Calu3 (cell line): ENCODE measurements around the gene EVA1C. TPM values are rescaled to one million over a fixed set of nuclear protein-coding genes. Genes with fewer than 3 reads are reported as not detected.

ENCODE experiments used
- BruUV-seq: library from RNA; stranded (reverse); fragments of 400-500 nt; replicated peaks from 2 replicates; lab custom pipeline; 2021; lab: Mats Ljungman, UMichigan
- CTCF ChIA-PET: fragments of 300-600 bp; sonication (Branson Sonifier 250); formaldehyde crosslinking; loops from one replicate; lab custom pipeline; 2022; ENCODE audit warnings: antibody characterized with exemption; lab: Charles Lee
- DNase-seq: peaks from one replicate; pipeline ENCODE4 v3.0.0; 2022
- H3K27ac Mint-ChIP-seq: one replicate; pipeline ENCODE4 v1.8.0; 2022; ENCODE audit warnings: mixed read lengths; ENCODE audit not compliant: unreplicated experiment
- H3K27me3 Mint-ChIP-seq: one replicate; pipeline ENCODE4 v1.8.0; 2022; ENCODE audit warnings: mixed read lengths; ENCODE audit not compliant: unreplicated experiment
- H3K36me3 Mint-ChIP-seq: one replicate; pipeline ENCODE4 v1.8.0; 2022; ENCODE audit warnings: mild to moderate bottlenecking, moderate library complexity, mixed read lengths; ENCODE audit not compliant: insufficient read depth, unreplicated experiment
- H3K4me1 Mint-ChIP-seq: one replicate; pipeline ENCODE4 v1.8.0; 2022; ENCODE audit warnings: mild to moderate bottlenecking, low read depth, mixed read lengths; ENCODE audit not compliant: unreplicated experiment
- H3K4me3 Mint-ChIP-seq: one replicate; pipeline ENCODE4 v1.8.0; 2022; ENCODE audit warnings: mild to moderate bottlenecking, low read depth, moderate library complexity, mixed read lengths; ENCODE audit not compliant: unreplicated experiment
- H3K9me3 Mint-ChIP-seq: one replicate; pipeline ENCODE4 v1.8.0; 2022; ENCODE audit warnings: low read depth, mixed read lengths; ENCODE audit not compliant: unreplicated experiment
- CTCF ChIP-seq: fragments of 200-600 bp; IDR thresholded peaks from one replicate; pipeline ENCODE4 v1.8.0; 2022; ENCODE audit warnings: antibody characterized with exemption; ENCODE audit not compliant: unreplicated experiment
- intact Hi-C: fragments of 100-400 bp; cut with micrococcal nuclease; formaldehyde crosslinking; loops from one replicate; pipeline ENCODE4 v1.10.0; 2022; ENCODE audit not compliant: unreplicated experiment
- total RNA-seq: library from RNA; stranded (reverse); gene quantifications from 2 replicates; pipeline ENCODE4 v1.2.3, GENCODE V29; 2022

Gene EVA1C
- total RNA-seq, 1 experiment from 2014 or later: 1.4 TPM

GRCh38 chr21:32468681-32469111 is 56.2 kb downstream of the EVA1C start:
- no peak overlapping the region for H3K4me3 Mint-ChIP-seq
- TF ChIP-seq CTCF: no peak
- H3K27ac Mint-ChIP-seq: no peak overlapping the region
- no peaks in the 10 kb centered on the region for H3K36me3 Mint-ChIP-seq
- CTCF ChIA-PET: no interaction called here
- no peak for DNase-seq
- peaks cover 14% of the 10 kb centered on the region for H3K4me1 Mint-ChIP-seq
- no peaks in the 10 kb centered on the region for H3K9me3 Mint-ChIP-seq
- H3K27me3 Mint-ChIP-seq: no peaks in the 10 kb centered on the region
- no TSS peak for BruUV-seq
- intact Hi-C loops: no loop called here

GRCh38 chr21:32469628-32470027 is 57.1 kb downstream of the EVA1C start:
- H3K27ac Mint-ChIP-seq: no peak overlapping the region
- no peaks in the 10 kb centered on the region for H3K36me3 Mint-ChIP-seq
- TF ChIP-seq CTCF: no peak
- no peaks in the 10 kb centered on the region for H3K9me3 Mint-ChIP-seq
- H3K4me3 Mint-ChIP-seq: no peak overlapping the region
- intact Hi-C loops: no loop called here
- CTCF ChIA-PET: no interaction called here
- H3K4me1 Mint-ChIP-seq: peaks cover 8% of the 10 kb centered on the region
- DNase-seq: no peak
- H3K27me3 Mint-ChIP-seq: no peaks in the 10 kb centered on the region
- no TSS peak for BruUV-seq

- Mint-ChIP-seq H3K27ac (no peak overlapping the region), H3K4me3 (no peak overlapping the region), H3K4me1 (peaks cover 8% of the 10 kb centered on the region), H3K27me3 (no peaks in the 10 kb centered on the region), H3K9me3 (no peaks in the 10 kb centered on the region), H3K36me3 (no peaks in the 10 kb centered on the region)
- DNase-seq: no peak
- no peak for TF ChIP-seq CTCF
- no TSS peak for BruUV-seq
- intact Hi-C loops: no loop called here
- CTCF ChIA-PET: no interaction called here
These were observed 57.7 kb downstream of the EVA1C start for GRCh38 chr21:32470206-32470605.

- Mint-ChIP-seq H3K36me3 (no peaks in the 10 kb centered on the region), H3K4me1 (peaks cover 17% of the 10 kb centered on the region), H3K27me3 (no peaks in the 10 kb centered on the region), H3K4me3 (no peak overlapping the region), H3K27ac (no peak overlapping the region), H3K9me3 (no peaks in the 10 kb centered on the region)
- no TSS peak for BruUV-seq
- intact Hi-C loops: no loop called here
- CTCF ChIA-PET: no interaction called here
- no peak for TF ChIP-seq CTCF
- no peak for DNase-seq
These were observed 60.6 kb downstream of the EVA1C start for GRCh38 chr21:32472890-32473765.
